Dendritic cell treated with granulocyte-macrophage colony-stimulating factor and Interleukin-4, amounts not matched to agents 40 ng/mL and 50 ng/mL, for 4 days (primary cell): ENCODE results near the gene NDST1.

Experiments
- H3K27ac Mint-ChIP-seq: one replicate; pipeline ENCODE4 v1.8.0; 2022; ENCODE audit warnings: mild to moderate bottlenecking, mixed read lengths
- H3K27me3 Mint-ChIP-seq: one replicate; pipeline ENCODE4 v1.8.0; 2022; ENCODE audit warnings: mild to moderate bottlenecking, mixed read lengths
- H3K36me3 Mint-ChIP-seq: one replicate; pipeline ENCODE4 v1.8.0; 2022; ENCODE audit warnings: low read depth, mixed read lengths
- H3K4me1 Mint-ChIP-seq: one replicate; pipeline ENCODE4 v1.8.0; 2022; ENCODE audit warnings: low read depth, mixed read lengths
- H3K4me3 Mint-ChIP-seq: one replicate; pipeline ENCODE4 v1.8.0; 2022; ENCODE audit warnings: mild to moderate bottlenecking, moderate library complexity, mixed read lengths
- H3K9me3 Mint-ChIP-seq: one replicate; pipeline ENCODE4 v1.8.0; 2022; ENCODE audit warnings: mixed read lengths
- intact Hi-C: fragments of 100-400 bp; cut with micrococcal nuclease; formaldehyde crosslinking; loops from one replicate; pipeline ENCODE4 v1.15.0; 2022

NDST1 gene

GRCh38 chr5:150544611-150545219 lies 36.8 kb downstream of the NDST1 start:
- H3K27me3 Mint-ChIP-seq, result no peaks in the 10 kb centered on the region
- no peak overlapping the region for H3K4me3 Mint-ChIP-seq
- intact Hi-C loops, result loop anchor here (2.0 kb wide), 1 partner anchor 86 kb away; no protein-coding TSS in a partner anchor
- peaks cover 96% of the 10 kb centered on the region for H3K36me3 Mint-ChIP-seq
- no peaks in the 10 kb centered on the region for H3K9me3 Mint-ChIP-seq
- no peaks in the 10 kb centered on the region for H3K4me1 Mint-ChIP-seq
- no peak overlapping the region for H3K27ac Mint-ChIP-seq

- H3K4me3 Mint-ChIP-seq, result no peak overlapping the region
- no peak overlapping the region for H3K27ac Mint-ChIP-seq
- peaks cover 96% of the 10 kb centered on the region for H3K36me3 Mint-ChIP-seq
- no peaks in the 10 kb centered on the region for H3K4me1 Mint-ChIP-seq
- intact Hi-C loops, result loop anchor here (2.0 kb wide), 1 partner anchor 86 kb away; no protein-coding TSS in a partner anchor
- no peaks in the 10 kb centered on the region for H3K27me3 Mint-ChIP-seq
- no peaks in the 10 kb centered on the region for H3K9me3 Mint-ChIP-seq
Observed at GRCh38 chr5:150545246-150545645, 37.3 kb downstream of the NDST1 start.

GRCh38 chr5:150548123-150548522 lies 40.2 kb downstream of the NDST1 start:
- intact Hi-C loops, result no loop called here
- H3K36me3 Mint-ChIP-seq, result peaks cover 96% of the 10 kb centered on the region
- no peaks in the 10 kb centered on the region for H3K4me1 Mint-ChIP-seq
- no peaks in the 10 kb centered on the region for H3K27me3 Mint-ChIP-seq
- no peak overlapping the region for H3K27ac Mint-ChIP-seq
- H3K4me3 Mint-ChIP-seq, result no peak overlapping the region
- H3K9me3 Mint-ChIP-seq, result no peaks in the 10 kb centered on the region

GRCh38 chr5:150549735-150550134 lies 41.8 kb downstream of the NDST1 start:
- Mint-ChIP-seq H3K27me3 (no peaks in the 10 kb centered on the region), H3K4me3 (no peak overlapping the region), H3K27ac (no peak overlapping the region), H3K4me1 (no peaks in the 10 kb centered on the region), H3K36me3 (peaks cover 98% of the 10 kb centered on the region), H3K9me3 (no peaks in the 10 kb centered on the region)
- intact Hi-C loops, result no loop called here

GRCh38 chr5:150550286-150550685 lies 42.4 kb downstream of the NDST1 start:
- no peaks in the 10 kb centered on the region for H3K27me3 Mint-ChIP-seq
- intact Hi-C loops, result no loop called here
- no peak overlapping the region for H3K4me3 Mint-ChIP-seq
- H3K27ac Mint-ChIP-seq, result no peak overlapping the region
- peaks cover 100% of the 10 kb centered on the region for H3K36me3 Mint-ChIP-seq
- H3K4me1 Mint-ChIP-seq, result no peaks in the 10 kb centered on the region
- no peaks in the 10 kb centered on the region for H3K9me3 Mint-ChIP-seq

- Mint-ChIP-seq H3K4me1 (no peaks in the 10 kb centered on the region), H3K4me3 (no peak overlapping the region), H3K9me3 (no peaks in the 10 kb centered on the region), H3K36me3 (peaks cover 100% of the 10 kb centered on the region), H3K27me3 (no peaks in the 10 kb centered on the region), H3K27ac (no peak overlapping the region)
- intact Hi-C loops, result no loop called here
Observed at GRCh38 chr5:150551066-150551465, 43.1 kb downstream of the NDST1 start.

- Mint-ChIP-seq H3K27me3 (no peaks in the 10 kb centered on the region), H3K9me3 (no peaks in the 10 kb centered on the region), H3K36me3 (peaks cover 84% of the 10 kb centered on the region), H3K4me3 (no peak overlapping the region), H3K27ac (no peak overlapping the region), H3K4me1 (no peaks in the 10 kb centered on the region)
- intact Hi-C loops, result no loop called here
Observed at GRCh38 chr5:150553402-150553801, 45.5 kb downstream of the NDST1 start.

- H3K27me3 Mint-ChIP-seq, result no peaks in the 10 kb centered on the region
- H3K27ac Mint-ChIP-seq, result no peak overlapping the region
- H3K9me3 Mint-ChIP-seq, result no peaks in the 10 kb centered on the region
- intact Hi-C loops, result no loop called here
- H3K4me3 Mint-ChIP-seq, result no peak overlapping the region
- peaks cover 79% of the 10 kb centered on the region for H3K36me3 Mint-ChIP-seq
- H3K4me1 Mint-ChIP-seq, result no peaks in the 10 kb centered on the region
Observed at GRCh38 chr5:150553911-150554310, 46.0 kb downstream of the NDST1 start.

GRCh38 chr5:150554857-150555256 lies 46.9 kb downstream of the NDST1 start:
- Mint-ChIP-seq H3K4me1 (no peaks in the 10 kb centered on the region), H3K9me3 (no peaks in the 10 kb centered on the region), H3K4me3 (no peak overlapping the region), H3K27ac (no peak overlapping the region), H3K36me3 (peaks cover 69% of the 10 kb centered on the region), H3K27me3 (no peaks in the 10 kb centered on the region)
- intact Hi-C loops, result no loop called here

GRCh38 chr5:150556106-150556505 lies 48.2 kb downstream of the NDST1 start:
- H3K27ac Mint-ChIP-seq, result no peak overlapping the region
- H3K36me3 Mint-ChIP-seq, result peaks cover 57% of the 10 kb centered on the region
- no peaks in the 10 kb centered on the region for H3K4me1 Mint-ChIP-seq
- no peak overlapping the region for H3K4me3 Mint-ChIP-seq
- no peaks in the 10 kb centered on the region for H3K27me3 Mint-ChIP-seq
- H3K9me3 Mint-ChIP-seq, result no peaks in the 10 kb centered on the region
- intact Hi-C loops, result no loop called here

GRCh38 chr5:150556859-150557508 lies 49.1 kb downstream of the NDST1 start:
- H3K4me1 Mint-ChIP-seq, result no peaks in the 10 kb centered on the region
- H3K4me3 Mint-ChIP-seq, result no peak overlapping the region
- no peaks in the 10 kb centered on the region for H3K27me3 Mint-ChIP-seq
- H3K9me3 Mint-ChIP-seq, result no peaks in the 10 kb centered on the region
- intact Hi-C loops, result no loop called here
- H3K27ac Mint-ChIP-seq, result no peak overlapping the region
- peaks cover 48% of the 10 kb centered on the region for H3K36me3 Mint-ChIP-seq

- Mint-ChIP-seq H3K4me3 (no peak overlapping the region), H3K9me3 (no peaks in the 10 kb centered on the region), H3K27me3 (no peaks in the 10 kb centered on the region), H3K4me1 (no peaks in the 10 kb centered on the region), H3K27ac (no peak overlapping the region), H3K36me3 (peaks cover 43% of the 10 kb centered on the region)
- intact Hi-C loops, result no loop called here
Observed at GRCh38 chr5:150557509-150557872, 49.6 kb downstream of the NDST1 start.

- Mint-ChIP-seq H3K36me3 (peaks cover 36% of the 10 kb centered on the region), H3K4me1 (no peaks in the 10 kb centered on the region), H3K27ac (no peak overlapping the region), H3K4me3 (no peak overlapping the region), H3K9me3 (no peaks in the 10 kb centered on the region), H3K27me3 (no peaks in the 10 kb centered on the region)
- intact Hi-C loops, result no loop called here
Observed at GRCh38 chr5:150558088-150558621, 50.2 kb downstream of the NDST1 start.

GRCh38 chr5:150559088-150559487 lies 51.2 kb downstream of the NDST1 start:
- Mint-ChIP-seq H3K27me3 (no peaks in the 10 kb centered on the region), H3K4me3 (no peak overlapping the region), H3K4me1 (no peaks in the 10 kb centered on the region), H3K9me3 (no peaks in the 10 kb centered on the region), H3K27ac (no peak overlapping the region), H3K36me3 (peaks cover 27% of the 10 kb centered on the region)
- intact Hi-C loops, result no loop called here
